T follicular helper cell (primary cell): Measurements from ENCODE around the gene TBX15.
"Not testable (repeated sequence)": the region's sequence is repeated elsewhere in the genome, so short reads cannot be mapped to it uniquely, and the experiment has no call there.

Source experiments
- DNase-seq: peaks from one replicate; pipeline ENCODE4 v3.0.0-alpha.2; 2020; ENCODE audit warnings: low read depth

TBX15 gene

GRCh38 chr1:118926261-118926660 lies 61.9 kb downstream of the TBX15 start:
- no peak for DNase-seq

- no peak for DNase-seq
Measured at GRCh38 chr1:118925651-118926050, 62.5 kb downstream of the TBX15 start.

GRCh38 chr1:118923319-118923718 lies 64.8 kb downstream of the TBX15 start:
- no peak for DNase-seq

GRCh38 chr1:118921994-118922393 lies 66.1 kb downstream of the TBX15 start:
- no peak for DNase-seq

- no peak for DNase-seq
Measured at GRCh38 chr1:118920124-118920717, 67.9 kb downstream of the TBX15 start.

- no peak for DNase-seq
Measured at GRCh38 chr1:118918940-118919259, 69.2 kb downstream of the TBX15 start.

- DNase-seq = no peak
Measured at GRCh38 chr1:118918230-118918939, 69.8 kb downstream of the TBX15 start.

GRCh38 chr1:118916346-118916745 lies 71.8 kb downstream of the TBX15 start:
- not testable (repeated sequence) for DNase-seq

GRCh38 chr1:118914379-118915161 lies 73.6 kb downstream of the TBX15 start:
- DNase-seq = no peak

- no peak for DNase-seq
Measured at GRCh38 chr1:118913818-118914217, 74.3 kb downstream of the TBX15 start.

GRCh38 chr1:118912574-118912973 lies 75.6 kb downstream of the TBX15 start:
- DNase-seq = no peak

- no peak for DNase-seq
Measured at GRCh38 chr1:118911571-118911970, 76.6 kb downstream of the TBX15 start.

GRCh38 chr1:118907466-118907865 lies 80.7 kb downstream of the TBX15 start:
- DNase-seq = no peak

- no peak for DNase-seq
Measured at GRCh38 chr1:118905671-118906070, 82.5 kb downstream of the TBX15 start.

- no peak for DNase-seq
Measured at GRCh38 chr1:118905196-118905595, 82.9 kb downstream of the TBX15 start.

GRCh38 chr1:118902711-118903191 lies 85.4 kb downstream of the TBX15 start:
- no peak for DNase-seq

- no peak for DNase-seq
Measured at GRCh38 chr1:118902299-118902698, 85.8 kb downstream of the TBX15 start.

GRCh38 chr1:118900643-118901440 lies 87.3 kb downstream of the TBX15 start:
- DNase-seq = no peak

GRCh38 chr1:118899340-118899739 lies 88.8 kb downstream of the TBX15 start:
- DNase-seq = no peak

- no peak for DNase-seq
Measured at GRCh38 chr1:118898712-118899111, 89.4 kb downstream of the TBX15 start.

GRCh38 chr1:118896416-118896815 lies 91.7 kb downstream of the TBX15 start:
- DNase-seq = no peak

- DNase-seq = no peak
Measured at GRCh38 chr1:118894836-118895235, 93.3 kb downstream of the TBX15 start.
